DMS79 treated with DMSO at 0.1 percent for 48 hours (cell line): Measurements from ENCODE around the gene ENPP1.
"Not testable (repeated sequence)": the region's sequence is repeated elsewhere in the genome, so short reads cannot be mapped to it uniquely, and the experiment has no call there.

Experiments used
- DNase-seq: peaks from one replicate; lab custom pipeline; 2025; lab: John Stamatoyannopoulos, UW

Gene ENPP1

GRCh38 chr6:131877999-131878789, 70.4 kb downstream of the ENPP1 start:
- no peak for DNase-seq

- DNase-seq: no peak
Measured at GRCh38 chr6:131883016-131883415, 75.2 kb downstream of the ENPP1 start.

GRCh38 chr6:131885237-131885636, 77.4 kb downstream of the ENPP1 start:
- DNase-seq: no peak

- no peak for DNase-seq
Measured at GRCh38 chr6:131886517-131886916, 78.7 kb downstream of the ENPP1 start.

GRCh38 chr6:131890091-131890490, 82.3 kb downstream of the ENPP1 start:
- DNase-seq: no peak

GRCh38 chr6:131893198-131893597, 85.4 kb downstream of the ENPP1 start:
- DNase-seq: no peak

- no peak for DNase-seq
Measured at GRCh38 chr6:131894493-131895424, 86.9 kb downstream of the ENPP1 start.

GRCh38 chr6:131897050-131897435, 89.2 kb downstream of the ENPP1 start:
- DNase-seq: no peak

- DNase-seq: no peak
Measured at GRCh38 chr6:131897621-131898020, 89.8 kb downstream of the ENPP1 start.

GRCh38 chr6:131898718-131899117, 90.9 kb downstream of the ENPP1 start:
- no peak for DNase-seq

- DNase-seq: no peak
Measured at GRCh38 chr6:131900231-131900630, 92.4 kb downstream of the ENPP1 start.

GRCh38 chr6:131901326-131901873, 93.6 kb downstream of the ENPP1 start:
- not testable (repeated sequence) for DNase-seq

GRCh38 chr6:131903734-131904133, 95.9 kb downstream of the ENPP1 start:
- DNase-seq: not testable (repeated sequence)

- DNase-seq: not testable (repeated sequence)
Measured at GRCh38 chr6:131908787-131909186, 101.0 kb downstream of the ENPP1 start.

- peak; percentile 25 for DNase-seq
Measured at GRCh38 chr6:131909408-131910218, 101.8 kb downstream of the ENPP1 start.

- DNase-seq: no peak
Measured at GRCh38 chr6:131910219-131910589, 102.4 kb downstream of the ENPP1 start.

GRCh38 chr6:131910956-131911355, 103.1 kb downstream of the ENPP1 start:
- DNase-seq: no peak

GRCh38 chr6:131911951-131912350, 104.1 kb downstream of the ENPP1 start:
- no peak for DNase-seq

- no peak for DNase-seq
Measured at GRCh38 chr6:131914234-131914633, 106.4 kb downstream of the ENPP1 start.

- peak; percentile 17 for DNase-seq
Measured at GRCh38 chr6:131914967-131915751, 107.3 kb downstream of the ENPP1 start.
